Spinal cord (tissue), 10 donors: ENCODE results near the gene PRM3. TPM values are rescaled to one million over a fixed set of nuclear protein-coding genes. Genes with fewer than 3 reads are reported as not detected.

Experiments
- DNase-seq, 6 donors: peaks; one replicate each; pipeline versions ENCODE4 v3.0.0 to v3.0.0-alpha.2; 2013 to 2015; ENCODE audit warnings: low spot score in 6 of 6, low read depth in 4 of 6
- H3K27ac ChIP-seq: one replicate; pipeline ENCODE4 v1.5.1; 2013; ENCODE audit warnings: low read depth, low read length, control low read depth
- H3K27me3 ChIP-seq: one replicate; pipeline ENCODE4 v1.6.1; 2013; ENCODE audit warnings: low read length; ENCODE audit not compliant: control insufficient read depth, insufficient read depth
- H3K36me3 ChIP-seq: one replicate; pipeline ENCODE4 v1.6.1; 2013; ENCODE audit warnings: low read length; ENCODE audit not compliant: control insufficient read depth, insufficient read depth
- H3K4me1 ChIP-seq: one replicate; pipeline ENCODE4 v1.6.1; 2013; ENCODE audit warnings: low read length; ENCODE audit not compliant: control insufficient read depth, insufficient read depth
- H3K4me3 ChIP-seq: one replicate; pipeline ENCODE4 v1.5.1; 2013; ENCODE audit warnings: low read depth, low read length, control low read depth
- H3K9me3 ChIP-seq: one replicate; pipeline ENCODE4 v1.6.1; 2013; ENCODE audit warnings: low read length; ENCODE audit not compliant: control insufficient read depth, insufficient read depth
- WGBS: methylation state at CpG from one replicate; pipeline ENCODE4 v1.1.5; 2013; ENCODE audit warnings: missing lambda C conversion rate; ENCODE audit not compliant: insufficient coverage; 5-methylcytosine and 5-hydroxymethylcytosine counted together
- polyA plus RNA-seq, 2 donors: library from polyadenylated mRNA; unstranded; fragments of 120-200 nt; gene quantifications; one replicate each; pipeline ENCODE4 v1.2.1, GENCODE V29; 2013; ENCODE audit not compliant: insufficient read length in 2 of 2
- small RNA-seq: library from RNA; depleted of rRNA; stranded (forward); fragments of <200 nt; gene quantifications from one replicate; pipeline ENCODE3, GENCODE V24; 2014; ENCODE audit warnings: low replicate concordance
- total RNA-seq, 2 donors: library from RNA; depleted of rRNA in 1 of 2; stranded (reverse); fragments of 120-200 nt in 1 of 2; fragments of >200 nt in 1 of 2; gene quantifications; one replicate each; pipeline versions ENCODE4 v1.2.3 to v1.2.4, GENCODE V29; 2013 to 2014
- donor health status: healthy.

The PRM3 gene
- total and polyA plus RNA-seq, 4 donors: not detected

DNA sequence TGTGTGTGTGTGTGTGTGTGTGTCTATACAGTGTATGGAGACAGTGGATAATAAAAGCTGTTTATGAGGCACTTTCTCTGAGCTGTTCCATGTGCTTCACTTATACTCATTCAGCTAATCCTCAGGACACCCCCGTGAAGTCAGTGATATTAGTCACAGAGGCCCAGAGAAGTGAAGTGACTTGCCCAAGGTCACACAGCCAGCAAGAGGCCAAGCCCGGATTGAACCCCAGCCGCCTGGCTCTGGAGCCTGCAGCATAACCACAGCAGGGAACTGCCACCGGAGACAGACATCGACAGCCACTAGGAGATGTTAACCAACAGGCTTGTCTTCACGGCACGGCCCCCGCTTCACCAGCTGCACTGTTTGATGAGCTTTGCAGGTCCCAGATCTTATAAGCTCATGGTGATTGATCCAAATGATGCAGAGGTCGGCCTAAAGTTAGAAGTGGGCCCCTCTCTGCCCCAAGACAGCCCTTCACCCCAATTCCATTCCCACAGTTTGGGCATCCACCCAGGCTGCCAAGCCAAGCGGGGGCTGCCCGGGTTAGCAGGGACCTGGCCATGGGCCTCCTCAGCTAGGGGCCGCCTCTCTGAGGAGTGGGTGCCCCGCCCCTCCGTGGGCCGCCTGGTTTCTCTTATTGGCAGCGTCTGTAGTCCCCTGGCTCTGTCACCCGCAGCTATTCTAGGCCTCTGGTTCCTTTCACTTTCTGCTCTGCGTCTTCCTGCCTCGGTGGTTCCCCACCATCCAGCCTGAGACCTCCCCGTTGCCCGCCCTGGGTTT is 48.3 kb downstream of the PRM3 start:
- no peak for DNase-seq
- Histone ChIP-seq H3K4me3 (no peak overlapping the region), H3K27ac (no peak overlapping the region), H3K36me3 (no peaks in the 10 kb centered on the region), H3K27me3 (no peaks in the 10 kb centered on the region), H3K9me3 (no peaks in the 10 kb centered on the region), H3K4me1 (peaks cover 6% of the 10 kb centered on the region)
- 73% methylated on average over 18 of the region's 21 CpGs for WGBS

DNA sequence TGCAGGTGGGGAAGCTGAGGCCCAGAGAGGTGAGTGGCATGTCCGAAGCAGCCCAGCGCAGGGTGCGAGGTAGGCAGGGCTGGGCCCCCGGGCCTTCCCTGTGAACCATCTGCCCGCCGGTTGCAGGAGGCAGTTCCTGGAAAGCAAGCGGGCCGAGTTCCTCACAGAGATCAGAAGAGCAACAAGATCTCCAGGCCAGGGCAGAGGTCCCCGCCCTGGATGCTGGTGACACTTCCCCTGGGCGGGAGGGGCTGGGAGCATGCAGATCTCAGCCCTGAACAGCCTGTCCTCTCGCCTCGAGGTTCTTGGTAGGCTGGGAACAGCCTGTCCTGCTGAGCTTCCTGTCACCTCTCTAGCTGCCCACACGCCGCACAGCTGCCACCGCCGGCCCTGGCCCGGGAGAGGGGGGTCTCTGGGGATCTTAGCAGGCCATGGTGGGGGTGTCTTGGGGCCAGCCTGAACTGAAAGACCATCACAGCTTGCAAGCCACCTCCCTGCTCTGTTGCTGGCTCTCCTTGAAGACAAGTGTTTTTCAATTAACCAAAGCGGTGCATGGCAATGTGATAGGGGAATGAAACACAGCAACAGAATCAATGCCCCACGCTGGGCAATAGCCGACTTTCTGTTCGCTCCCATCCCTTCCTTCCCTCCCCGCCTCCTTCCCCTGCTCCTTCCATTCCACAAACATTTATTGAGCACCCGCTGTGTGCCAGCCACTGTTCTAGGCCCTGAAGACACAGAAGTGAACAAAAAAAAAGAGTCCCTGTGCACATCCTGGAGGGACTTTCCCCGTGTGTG is 49.1 kb downstream of the PRM3 start:
- H3K27ac ChIP-seq: no peak overlapping the region
- no peaks in the 10 kb centered on the region for H3K36me3 ChIP-seq
- H3K4me1 ChIP-seq: peaks cover 6% of the 10 kb centered on the region
- no peaks in the 10 kb centered on the region for H3K9me3 ChIP-seq
- no peaks in the 10 kb centered on the region for H3K27me3 ChIP-seq
- 52% methylated on average over 13 of the region's 24 CpGs for WGBS
- DNase-seq: no peak
- H3K4me3 ChIP-seq: no peak overlapping the region

Small RNA genes lying within 50 kb of the gene (small RNA-seq; reads per million reads assigned to genes)
- gene MIR548H2 (not detected), gene RF00019 (not detected), gene RF00554 (not detected)

Other genes with a start within 250 kb of the PRM3 start
- 1 to 10 TPM; 1.6 to 2.1 TPM for gene SOCS1, start 17.4 kb downstream of the PRM3 start, total RNA-seq
- gene SOCS1, start 17.4 kb downstream of the PRM3 start, polyA plus RNA-seq: 1 to 10 TPM; 3.8 to 5.3 TPM
- gene TNP2, start 4.3 kb downstream of the PRM3 start, total RNA-seq: not detected
- not detected for gene TNP2, start 4.3 kb downstream of the PRM3 start, polyA plus RNA-seq
- not detected for gene PRM2, start 2.9 kb upstream of the PRM3 start, total RNA-seq
- gene PRM2, start 2.9 kb upstream of the PRM3 start, polyA plus RNA-seq: not detected
- not detected for gene PRM1, start 7.7 kb upstream of the PRM3 start, total RNA-seq
- not detected for gene PRM1, start 7.7 kb upstream of the PRM3 start, polyA plus RNA-seq
- gene RMI2, start 71.8 kb upstream of the PRM3 start, total RNA-seq: 1 to 10 TPM; 5.8 to 5.9 TPM
- gene RMI2, start 71.8 kb upstream of the PRM3 start, polyA plus RNA-seq: 10 to 100 TPM; 10.0 to 11.1 TPM